GM19452 (cell line): ENCODE data around the gene ERO1A.
"Not testable (repeated sequence)": the region's sequence is repeated elsewhere in the genome, so short reads cannot be mapped to it uniquely, and the experiment has no call there.

Source experiments
- ATAC-seq: cut with Tn5 transposase; IDR thresholded peaks from one replicate; pipeline ENCODE4 v1.9.1; 2021; ENCODE audit not compliant: unreplicated experiment

The ERO1A gene

DNA sequence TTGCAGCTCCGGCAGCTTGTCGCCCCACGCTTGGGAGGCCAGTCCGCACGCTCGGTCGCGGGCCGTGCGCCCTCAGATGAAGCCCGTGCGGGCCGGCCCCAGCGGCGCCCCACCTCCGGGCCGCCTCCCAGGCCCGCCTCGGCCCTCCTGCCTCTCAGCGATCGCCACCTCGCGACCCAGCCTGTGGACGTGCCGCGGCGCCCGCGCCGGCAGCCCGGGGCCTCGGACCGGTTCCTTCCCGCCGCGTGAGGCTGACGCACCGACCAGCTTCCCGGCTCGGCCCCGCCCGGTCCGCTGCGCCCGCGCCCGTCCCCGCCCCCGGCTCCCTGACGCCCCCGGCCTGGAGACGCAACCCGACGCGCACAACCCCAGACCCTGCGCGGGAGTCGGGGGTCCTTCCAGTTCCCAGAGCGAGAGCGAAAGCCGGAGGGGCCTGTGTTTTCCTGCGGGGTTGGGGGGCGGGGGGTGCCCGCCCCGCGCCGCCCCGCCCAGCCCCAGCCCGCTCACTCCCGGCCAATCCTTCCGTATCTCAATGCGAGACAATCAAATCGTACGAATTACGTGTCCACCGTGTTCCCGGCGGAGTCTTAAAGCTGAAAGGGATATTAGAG is at the start of gene ERO1A:
TSS of gene ERO1A (minus strand) at position 78 of the 611 bp plus-strand sequence. CDS start at position 1, 77 bp downstream.
- peak; percentile 65 for ATAC-seq

GRCh38 chr14:52741865-52742264 is 46.5 kb upstream of the ERO1A start:
- peak; percentile 16 for ATAC-seq

- no peak for ATAC-seq
These were observed 45.4 kb upstream of the ERO1A start for GRCh38 chr14:52740751-52741150.

DNA sequence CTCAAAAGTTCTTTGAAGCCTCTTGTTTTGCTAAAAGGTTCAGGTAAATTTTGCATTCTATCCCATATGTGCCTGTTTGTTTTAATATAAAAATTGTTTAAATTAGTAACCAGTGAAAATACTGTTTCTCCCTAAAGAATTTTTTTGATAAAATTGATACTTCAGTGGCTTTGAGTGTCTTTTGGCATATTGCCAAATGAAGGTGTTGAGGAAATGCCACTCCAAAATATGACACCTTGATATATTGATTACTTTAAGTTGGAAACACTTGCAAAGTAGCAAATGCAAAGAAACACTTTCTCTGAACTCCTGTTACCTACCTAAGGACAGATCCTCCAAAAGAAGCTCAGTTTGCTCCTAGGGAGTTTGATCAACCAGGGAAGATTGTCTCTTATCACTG is 43.1 kb upstream of the ERO1A start:
- no peak for ATAC-seq

- no peak for ATAC-seq
These were observed 40.6 kb upstream of the ERO1A start for GRCh38 chr14:52735921-52736489.

DNA sequence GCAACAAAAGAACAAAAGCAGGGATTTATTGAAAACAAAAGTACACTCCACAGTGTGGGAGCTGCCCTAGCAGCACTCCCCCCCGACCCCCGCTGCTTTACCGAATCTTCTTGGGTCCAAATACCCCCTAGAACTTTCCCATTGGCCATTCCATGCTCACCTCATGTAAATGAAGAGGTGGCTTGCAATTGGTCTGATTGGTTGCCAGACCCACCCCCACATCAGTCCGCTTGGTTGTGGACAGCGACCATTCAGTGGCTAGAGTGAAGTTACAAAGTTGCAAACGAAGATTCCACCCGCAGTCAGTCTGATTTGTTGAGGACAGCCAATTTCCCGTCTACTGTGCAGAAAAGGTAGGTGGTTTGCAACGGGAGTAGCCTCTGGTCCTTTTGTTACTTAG is 38.5 kb upstream of the ERO1A start:
- no peak for ATAC-seq

- ATAC-seq, result no peak
These were observed 35.4 kb upstream of the ERO1A start for GRCh38 chr14:52730709-52731111.

DNA sequence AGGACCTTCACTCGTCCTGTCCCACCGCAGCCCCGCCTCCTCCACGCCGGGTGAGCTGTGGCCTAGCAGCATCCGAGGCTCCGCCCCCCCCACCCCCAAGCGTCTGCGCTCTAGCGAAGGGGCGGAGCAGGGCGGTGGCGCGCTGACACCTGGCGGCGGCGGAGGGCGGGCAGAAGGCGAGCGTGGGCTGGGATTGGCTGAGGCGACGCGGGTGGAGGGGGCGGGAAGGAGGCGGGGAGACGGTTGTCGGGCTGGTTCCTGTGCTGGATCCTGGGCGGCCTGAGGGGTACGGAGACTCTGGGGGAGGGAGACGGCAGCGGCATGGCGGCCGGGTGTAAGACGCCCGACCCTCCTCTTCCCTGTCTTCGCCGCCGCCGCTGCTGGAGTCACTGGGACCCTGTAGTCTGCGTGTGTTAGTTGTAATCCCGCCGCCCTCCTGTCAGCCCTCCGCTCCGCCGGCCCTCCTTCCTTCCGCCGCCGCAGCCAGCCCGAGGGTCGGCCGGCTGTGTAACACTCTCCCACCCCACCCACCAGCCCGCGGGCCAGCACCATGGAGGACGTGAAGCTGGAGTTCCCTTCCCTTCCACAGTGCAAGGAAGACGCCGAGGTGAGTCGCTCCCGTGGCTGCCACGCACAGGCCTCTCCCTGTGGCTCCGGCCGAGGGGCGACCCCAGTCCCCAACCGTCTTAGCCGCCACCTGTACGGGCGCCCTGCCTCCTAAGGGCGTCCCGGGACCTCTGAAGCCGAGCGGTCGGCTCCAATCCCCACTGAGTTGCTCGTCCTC is 34.8 kb upstream of the ERO1A start, which contains the start of gene STYX:
TSS of gene STYX (plus strand) at position 242 of the 784 bp plus-strand sequence. CDS start at position 551, 309 bp downstream.
- peak; percentile 91 for ATAC-seq

- ATAC-seq, result no peak
These were observed 34.2 kb upstream of the ERO1A start for GRCh38 chr14:52729585-52729924.

- ATAC-seq, result not testable (repeated sequence)
These were observed 33.7 kb upstream of the ERO1A start for GRCh38 chr14:52729035-52729434.

- ATAC-seq, result not testable (repeated sequence)
These were observed 32.2 kb upstream of the ERO1A start for GRCh38 chr14:52727509-52727908.

- ATAC-seq, result no peak
These were observed 28.9 kb upstream of the ERO1A start for GRCh38 chr14:52724360-52724644.

DNA sequence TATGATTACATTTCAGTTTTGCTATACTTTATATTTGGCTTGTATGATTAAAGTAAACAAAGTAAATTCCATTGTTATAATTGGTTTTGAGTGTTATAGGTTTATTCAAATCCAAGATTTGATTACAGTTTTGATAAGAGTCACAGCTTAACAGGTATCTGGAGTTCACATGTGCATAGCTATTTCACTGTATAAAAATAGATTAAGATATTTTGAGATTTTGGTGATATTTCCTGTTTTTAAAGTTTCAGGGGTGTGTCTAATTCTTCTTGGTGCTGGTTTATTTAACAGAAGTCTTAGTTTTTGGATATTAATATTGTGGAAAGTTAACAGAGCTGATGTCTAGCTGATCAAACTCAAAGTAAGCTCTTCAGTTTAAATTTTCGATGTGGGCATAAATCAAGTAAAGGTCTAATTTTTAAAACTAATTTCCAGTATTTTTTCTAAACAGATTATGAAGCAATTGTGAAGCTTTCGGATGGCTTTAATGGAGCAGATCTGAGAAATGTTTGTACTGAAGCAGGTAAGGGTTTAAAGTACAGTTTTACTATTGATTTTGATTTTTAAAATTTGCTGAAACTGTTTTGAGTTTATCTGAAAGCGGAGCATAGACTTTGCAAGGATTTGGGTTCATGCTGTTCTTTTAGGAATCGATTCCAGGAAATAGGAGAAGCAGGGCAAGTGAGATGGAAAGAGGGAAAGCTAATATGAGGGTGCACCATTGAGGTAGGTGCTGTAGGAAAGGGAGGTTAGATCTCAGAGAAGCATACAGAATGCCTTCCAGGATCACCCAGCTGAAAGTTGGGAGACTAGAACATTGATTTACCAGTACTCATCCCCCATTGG is 28.4 kb upstream of the ERO1A start:
- no peak for ATAC-seq

GRCh38 chr14:52716155-52716554 is 20.8 kb upstream of the ERO1A start:
- ATAC-seq, result no peak

GRCh38 chr14:52711666-52712065 is 16.3 kb upstream of the ERO1A start:
- ATAC-seq, result no peak

DNA sequence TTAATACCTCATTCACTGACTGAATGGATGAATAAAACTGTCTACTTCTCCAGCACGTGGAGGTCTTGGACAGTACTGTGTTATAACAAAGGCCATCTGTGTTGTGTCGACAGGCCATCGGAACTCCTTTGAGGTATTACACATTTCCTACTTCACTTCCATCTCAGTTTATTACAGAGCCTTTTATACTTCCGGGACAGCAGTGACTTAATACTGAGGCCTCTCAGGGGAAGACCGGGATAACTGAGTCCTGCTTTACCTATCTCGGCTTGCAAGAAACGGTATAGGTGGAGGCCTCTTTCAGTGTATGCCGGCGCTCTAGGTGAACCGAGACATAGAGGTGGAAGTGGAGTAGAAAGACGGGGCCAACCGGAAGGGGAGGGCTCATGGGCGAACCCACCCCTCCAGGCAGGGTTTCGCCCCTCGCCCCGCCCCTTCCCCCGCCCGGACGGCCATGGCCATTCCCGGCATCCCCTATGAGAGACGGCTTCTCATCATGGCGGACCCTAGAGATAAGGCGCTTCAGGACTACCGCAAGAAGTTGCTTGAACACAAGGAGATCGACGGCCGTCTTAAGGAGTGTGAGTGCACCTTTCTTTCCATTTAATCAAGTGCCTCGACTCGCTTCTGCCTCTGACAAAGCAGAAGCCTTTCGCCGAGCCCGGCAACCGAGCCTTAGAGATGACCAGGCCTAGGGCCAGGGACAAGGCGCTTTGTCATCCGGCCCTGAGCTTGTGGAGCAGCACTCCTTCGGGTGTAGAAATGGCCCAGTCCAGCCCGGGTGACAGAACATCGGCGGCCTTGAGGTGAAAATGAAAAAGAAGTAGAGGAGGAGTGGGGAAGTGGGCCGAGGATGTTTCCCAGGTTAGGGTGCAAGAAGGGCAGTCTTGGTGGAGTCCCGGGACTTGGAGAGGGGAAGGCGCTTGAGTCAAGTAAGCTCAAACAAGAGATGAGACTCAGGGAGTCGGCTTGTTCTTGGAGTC is 11.7 kb upstream of the ERO1A start, which contains the start of gene PSMC6:
TSS of gene PSMC6 (plus strand) at position 477 of the 983 bp plus-strand sequence. CDS start at position 497, 20 bp downstream.
- ATAC-seq, result peak; percentile 97

- no peak for ATAC-seq
These were observed 10.9 kb upstream of the ERO1A start for GRCh38 chr14:52706286-52706685.

DNA sequence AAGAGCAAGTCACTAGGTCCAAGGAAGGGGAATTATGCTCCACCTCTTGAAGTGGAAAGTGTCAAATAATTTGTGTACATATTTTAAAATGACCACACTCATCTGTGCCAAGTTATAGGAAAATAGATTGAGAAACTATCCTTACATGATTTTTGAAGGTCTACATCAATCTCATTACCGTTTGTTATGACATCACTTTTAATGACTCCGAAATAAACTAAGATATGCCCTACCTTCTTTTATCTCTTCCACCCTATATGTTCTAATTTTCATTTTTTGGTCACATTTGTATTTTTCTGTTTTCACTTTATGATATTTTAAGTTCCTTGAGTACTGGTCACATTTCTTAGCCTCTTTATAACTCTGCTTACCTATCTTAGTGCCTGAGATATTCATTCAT is 8.3 kb upstream of the ERO1A start:
- ATAC-seq, result no peak

GRCh38 chr14:52703225-52703624 is 7.9 kb upstream of the ERO1A start:
- no peak for ATAC-seq

GRCh38 chr14:52701223-52701622 is 5.9 kb upstream of the ERO1A start:
- ATAC-seq, result no peak
